ENCODE measurements around the gene HAUS8.
"Not testable (repeated sequence)": the region's sequence is repeated elsewhere in the genome, so short reads cannot be mapped to it uniquely, and the experiment has no call there.

Gene HAUS8

DNA sequence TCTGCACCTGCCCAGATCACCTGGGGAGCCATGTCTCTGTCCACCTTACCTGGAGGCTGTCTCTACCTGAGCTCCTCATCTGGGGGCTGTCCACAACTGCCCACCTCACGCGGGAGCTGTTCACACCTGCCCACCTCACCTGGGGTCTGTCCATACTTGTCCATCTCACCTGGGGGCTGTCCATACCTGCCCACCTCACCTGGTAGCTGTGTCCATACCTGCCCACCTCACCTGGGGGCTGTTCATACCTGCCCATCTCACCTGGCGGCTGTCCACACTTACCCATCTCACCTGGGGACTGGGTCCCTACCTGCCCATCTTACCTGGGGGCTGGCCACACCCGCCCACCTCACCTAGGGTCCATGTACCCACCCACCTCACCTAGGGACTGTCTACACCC is 38.6 kb downstream of the HAUS8 start:
- DNase-seq = no peak

GRCh38 chr19:17035842-17036424 is 39.3 kb downstream of the HAUS8 start:
- no peak for DNase-seq

DNA sequence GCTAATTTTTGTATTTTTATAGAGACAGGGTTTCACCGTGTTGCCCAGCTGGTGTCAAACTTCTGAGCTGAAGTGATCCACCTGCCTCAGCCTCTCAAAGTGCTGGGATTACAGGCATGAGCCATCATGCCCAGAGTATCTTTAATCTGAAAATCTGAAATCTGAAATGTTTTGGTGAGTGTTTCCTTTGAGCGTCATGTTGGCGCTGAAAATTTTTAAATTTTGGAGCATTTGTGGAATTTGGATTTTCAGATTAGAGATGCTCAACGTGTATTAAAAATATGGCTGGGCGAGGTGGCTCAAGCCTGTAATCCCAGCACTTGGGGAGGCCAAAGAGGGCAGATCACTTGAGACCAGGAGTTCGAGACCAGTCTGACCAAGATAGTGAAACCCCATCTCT is 43.5 kb downstream of the HAUS8 start:
- DNase-seq = no peak

DNA sequence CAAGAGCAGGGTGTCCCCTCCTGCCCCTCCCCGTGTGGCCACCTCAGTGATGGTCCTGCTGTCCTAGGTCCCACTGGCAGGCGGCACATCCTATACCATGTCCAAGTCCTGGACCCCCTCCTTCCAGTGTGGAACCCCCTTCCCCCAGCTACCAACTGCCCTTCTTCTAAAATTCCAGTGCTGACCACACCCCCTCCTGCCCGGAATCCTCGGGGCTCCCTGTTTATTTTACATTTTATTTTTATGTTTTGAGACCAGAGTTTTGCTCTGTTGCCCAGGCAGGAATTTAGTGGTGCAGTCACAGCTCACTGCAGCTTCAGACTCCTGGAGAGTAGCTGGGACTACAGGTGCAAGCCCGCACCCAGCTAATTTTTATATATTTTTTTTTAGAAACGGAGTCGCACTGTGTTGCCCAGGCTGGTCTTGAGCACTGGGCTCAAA is 47.7 kb downstream of the HAUS8 start:
- DNase-seq = no peak

DNA sequence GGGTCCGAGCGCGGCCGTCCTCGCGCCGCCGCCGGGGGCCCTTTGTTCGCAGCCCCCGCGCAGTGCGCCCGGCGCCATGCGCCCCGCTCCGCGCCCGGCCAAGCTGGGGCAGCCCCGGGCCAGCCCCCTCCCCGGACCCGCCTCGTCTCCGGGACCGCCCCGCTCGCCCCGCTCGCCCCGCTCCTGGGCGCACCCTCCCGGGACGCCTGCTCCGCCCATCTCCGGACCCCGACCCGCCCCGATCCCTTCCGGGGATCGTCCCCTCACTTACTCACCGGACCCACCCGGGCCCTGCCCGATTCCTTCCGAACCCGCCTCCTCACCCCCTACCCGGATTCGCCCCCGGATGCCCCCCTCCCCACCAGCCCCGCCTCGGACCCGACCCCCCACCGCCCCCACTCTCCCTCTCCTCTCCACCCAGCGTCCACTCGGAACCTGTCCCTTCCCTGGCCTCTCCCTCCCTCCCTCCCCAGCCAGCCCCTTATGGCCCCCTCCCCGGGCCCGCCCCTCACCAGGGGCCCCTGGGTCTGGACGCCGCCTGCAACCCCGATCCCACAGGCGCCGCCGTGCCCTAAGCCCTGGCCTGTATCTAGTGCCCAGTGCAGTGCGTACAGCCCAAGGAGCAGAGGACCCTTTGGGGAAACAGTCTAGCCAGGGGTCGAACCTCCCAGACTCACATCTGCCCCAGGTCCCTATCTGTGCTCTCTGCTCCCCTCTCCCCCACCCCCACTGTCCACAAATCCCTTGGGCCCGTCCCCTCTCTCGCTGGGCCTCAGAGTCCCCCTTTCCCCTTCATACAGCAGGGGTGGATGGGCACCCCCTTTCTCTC is 48.3 kb downstream of the HAUS8 start, which contains the start of gene CPAMD8:
Gene CPAMD8, minus strand, starts transcription at position 105 of the 829 bp plus-strand sequence. CDS start 168 bp downstream, outside the sequence.
- DNase-seq = no peak

DNA sequence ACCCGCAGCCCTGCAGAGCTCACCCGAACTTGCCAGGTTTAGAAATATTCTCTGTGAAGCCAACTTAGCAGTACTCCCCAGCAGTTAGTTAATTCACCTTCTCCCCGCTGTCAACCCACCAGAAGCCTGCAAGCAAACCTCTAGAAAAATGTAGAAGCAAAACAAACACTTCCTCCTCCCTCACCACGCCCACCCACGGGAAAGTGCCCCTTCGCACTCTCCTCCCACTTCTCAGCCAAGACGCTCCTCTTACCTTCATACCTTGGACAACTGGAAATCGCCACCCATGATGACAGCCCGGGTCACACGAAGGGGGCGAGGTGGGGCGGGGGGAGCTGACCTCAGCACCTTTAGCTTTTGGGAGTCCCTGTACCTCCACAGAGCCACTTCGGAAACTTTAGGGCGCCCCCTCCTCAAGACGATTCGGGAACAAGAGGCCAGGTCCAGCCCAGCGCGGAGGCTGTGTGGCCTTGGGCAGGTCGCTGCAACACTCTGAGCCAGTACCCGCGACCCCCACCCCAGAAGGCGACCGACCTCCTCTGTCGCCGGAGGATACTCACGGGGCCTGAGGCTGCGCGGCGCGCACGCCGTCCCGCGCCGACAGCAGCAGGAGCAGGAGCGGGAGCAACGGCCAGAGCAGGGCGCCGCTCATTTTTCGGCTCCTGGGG is 49.1 kb downstream of the HAUS8 start:
- no peak for DNase-seq

DNA sequence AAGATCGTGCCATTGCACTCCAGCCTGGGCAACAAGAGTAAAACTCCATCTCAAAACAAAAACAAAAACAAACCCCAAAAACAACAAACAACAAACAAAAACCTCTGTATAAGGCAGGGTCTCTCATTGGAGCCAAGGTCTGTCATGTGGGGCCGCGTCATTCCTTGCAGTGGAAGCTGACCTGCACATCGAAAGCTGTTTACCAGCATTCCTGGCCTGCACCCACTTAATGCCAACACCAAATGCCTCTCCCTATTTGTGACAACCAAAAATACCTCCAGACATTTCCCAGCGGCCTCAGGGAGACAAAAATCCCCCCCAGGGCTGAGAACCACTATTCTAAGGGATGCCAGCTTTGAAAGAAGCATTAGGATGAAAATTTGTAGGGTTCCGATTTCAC is 49.9 kb downstream of the HAUS8 start:
- no peak for DNase-seq

GRCh38 chr19:17024941-17025340 is 50.3 kb downstream of the HAUS8 start:
- DNase-seq = not testable (repeated sequence)

- no peak for DNase-seq
Measured at GRCh38 chr19:17023805-17024204, 51.4 kb downstream of the HAUS8 start.

DNA sequence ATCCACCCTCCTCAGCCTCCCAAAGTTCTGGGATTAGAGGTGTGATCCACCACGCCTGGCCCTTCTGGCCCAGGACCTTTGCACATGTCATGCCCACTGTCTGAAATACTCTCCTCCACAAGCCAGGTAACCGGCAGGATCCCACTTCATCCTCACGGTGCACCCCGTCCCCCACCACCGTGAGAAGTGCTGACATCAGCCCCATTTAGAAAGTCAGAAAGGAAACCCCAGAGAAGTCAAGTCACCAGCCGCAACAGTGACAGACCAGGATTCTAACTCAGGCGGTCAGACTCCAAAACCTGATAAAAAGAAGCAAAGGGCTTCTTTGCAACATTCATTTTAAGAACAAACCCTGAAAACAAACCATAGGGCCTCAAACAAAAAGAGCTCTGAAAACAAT is 52.5 kb downstream of the HAUS8 start:
- DNase-seq = no peak

GRCh38 chr19:17021793-17022590 is 53.3 kb downstream of the HAUS8 start:
- no peak for DNase-seq

DNA sequence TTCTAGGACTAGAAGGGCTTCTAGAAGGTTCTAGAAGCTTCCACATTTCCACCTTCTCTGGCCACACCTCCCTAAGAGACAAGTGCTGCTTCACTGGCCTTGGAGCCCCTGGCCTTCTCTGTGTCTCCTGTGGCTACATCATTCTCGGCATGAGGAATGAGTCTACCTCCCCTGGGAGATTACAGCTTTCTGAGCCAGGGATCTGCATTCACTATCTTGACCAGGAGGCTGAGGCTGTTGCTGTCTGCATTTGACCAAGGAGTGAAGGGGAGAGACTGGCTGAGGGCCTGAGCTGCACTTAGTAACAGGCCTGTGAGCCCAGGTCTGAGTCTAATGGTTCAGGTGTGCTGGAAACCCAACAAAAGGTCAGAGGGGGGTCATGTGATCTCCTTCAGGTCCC is 53.9 kb downstream of the HAUS8 start:
- no peak for DNase-seq

DNA sequence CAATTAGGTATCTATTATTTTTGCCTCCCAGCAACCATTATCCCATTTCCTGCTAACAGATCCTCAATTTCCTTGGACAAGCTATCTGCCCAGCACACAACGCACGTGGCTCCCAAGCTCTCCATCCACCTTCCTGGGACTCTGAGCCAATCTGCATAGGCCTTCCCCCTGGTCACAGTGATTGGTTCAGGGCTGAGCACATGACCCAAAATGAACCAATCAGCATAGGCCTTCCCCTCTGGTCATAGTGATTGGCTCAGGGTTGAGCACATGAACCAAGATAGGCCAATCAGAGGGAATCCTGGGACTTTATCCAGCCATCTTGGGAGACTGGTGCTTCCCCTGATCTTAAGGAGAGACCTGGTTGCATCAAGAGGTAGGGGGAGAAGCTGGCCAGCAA is 54.4 kb downstream of the HAUS8 start:
- DNase-seq = no peak

- DNase-seq = peak in 19 of 51 donors; percentile 1 to 52 (median 13)
Measured at GRCh38 chr19:17020385-17020784, 54.9 kb downstream of the HAUS8 start.

DNA sequence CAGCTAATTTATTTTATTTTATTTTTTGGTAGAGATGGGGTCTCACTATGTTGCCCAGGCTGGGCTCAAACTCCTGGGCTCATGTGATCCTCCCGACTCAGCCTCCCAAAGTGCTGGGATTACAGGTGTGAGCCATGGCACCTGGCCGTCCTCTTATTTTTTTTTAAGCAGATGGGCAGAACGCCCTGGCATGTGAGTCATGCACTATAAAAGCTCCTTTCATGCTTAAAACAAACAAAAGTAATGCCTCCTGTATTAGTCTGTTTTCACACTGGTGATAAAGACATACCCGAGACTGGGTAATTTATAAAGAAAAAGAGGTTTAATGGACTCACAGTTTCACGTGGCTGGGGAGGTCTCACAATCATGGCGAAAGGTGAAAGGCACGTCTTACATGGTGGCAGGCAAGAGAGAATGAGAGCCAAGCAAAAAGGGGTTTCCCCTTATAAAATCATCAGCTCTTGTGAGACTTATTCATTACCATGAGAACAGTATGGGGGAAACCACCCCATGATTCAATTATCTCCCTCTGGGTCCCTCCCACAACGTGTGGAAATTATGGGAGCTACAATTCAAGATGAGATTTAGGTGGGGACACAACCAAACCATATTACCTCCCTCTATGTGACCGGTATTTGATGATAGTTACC is 60.9 kb downstream of the HAUS8 start:
- not testable (repeated sequence) for DNase-seq

DNA sequence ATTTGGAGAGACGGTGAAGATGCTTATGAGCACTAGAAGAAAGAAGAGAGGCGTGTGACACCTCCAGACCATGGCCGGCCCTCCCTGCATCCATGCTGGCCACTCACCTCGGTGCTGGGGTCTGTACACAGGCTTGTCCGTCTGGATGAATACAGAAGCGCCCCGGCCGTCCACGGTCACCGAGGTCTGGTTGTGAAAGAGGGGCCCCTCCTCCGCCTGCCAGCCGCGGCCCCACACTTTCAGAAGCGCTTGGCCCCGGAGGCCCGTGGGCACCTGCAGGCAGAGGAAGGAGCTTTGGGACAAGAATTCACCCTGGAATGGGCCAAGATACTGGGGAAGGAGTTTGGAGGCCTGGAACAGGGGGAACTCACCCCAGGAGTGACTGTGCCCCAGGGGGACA is 63.8 kb downstream of the HAUS8 start:
- DNase-seq = no peak

DNA sequence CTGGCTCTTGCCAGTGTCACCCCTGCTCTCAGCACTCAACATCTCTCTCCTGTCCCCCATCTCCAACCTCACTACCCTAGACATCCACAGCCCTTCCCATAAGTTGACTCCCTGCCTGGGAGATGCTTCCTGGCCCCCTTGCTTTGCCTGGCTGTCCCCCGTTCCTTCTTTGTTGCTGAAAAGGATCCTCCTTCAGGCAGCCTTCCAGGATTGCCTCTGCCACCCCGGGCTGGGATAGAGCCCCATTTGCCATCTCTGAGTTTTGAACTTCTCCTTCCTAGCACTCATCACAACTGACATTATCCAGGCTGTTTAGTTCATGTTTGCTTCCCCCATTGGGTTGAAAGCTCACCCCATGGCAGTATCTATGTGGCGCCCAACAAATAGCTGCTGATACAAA is 68.7 kb downstream of the HAUS8 start:
- no peak for DNase-seq

DNA sequence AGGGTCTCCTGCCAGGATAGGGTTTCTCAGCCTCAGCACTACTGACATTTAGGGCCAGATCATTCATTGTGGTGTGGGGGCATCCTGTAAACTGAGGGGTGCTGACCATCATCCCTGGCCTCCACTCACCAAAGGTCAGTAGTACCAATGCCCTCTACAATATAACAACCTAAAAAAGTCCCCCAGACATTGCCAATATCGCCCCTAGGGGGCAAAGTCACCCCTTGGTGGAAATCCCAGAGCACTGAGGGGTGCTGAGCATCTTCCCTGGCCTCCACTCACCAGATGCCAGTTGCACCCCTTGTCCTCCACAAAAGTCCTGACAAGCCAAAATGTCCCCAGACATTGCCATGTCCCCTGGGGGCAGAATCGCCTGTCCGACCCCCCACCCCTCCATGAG is 70.3 kb downstream of the HAUS8 start:
- DNase-seq = no peak

- no peak for DNase-seq
Measured at GRCh38 chr19:17004386-17004785, 70.9 kb downstream of the HAUS8 start.

GRCh38 chr19:17002455-17002854 is 72.8 kb downstream of the HAUS8 start:
- DNase-seq = no peak

GRCh38 chr19:17001603-17002183 is 73.6 kb downstream of the HAUS8 start:
- DNase-seq = no peak

Measured in hypothalamus (tissue), 51 donors.